ENCODE data around the gene ERN1.

The ERN1 gene

DNA sequence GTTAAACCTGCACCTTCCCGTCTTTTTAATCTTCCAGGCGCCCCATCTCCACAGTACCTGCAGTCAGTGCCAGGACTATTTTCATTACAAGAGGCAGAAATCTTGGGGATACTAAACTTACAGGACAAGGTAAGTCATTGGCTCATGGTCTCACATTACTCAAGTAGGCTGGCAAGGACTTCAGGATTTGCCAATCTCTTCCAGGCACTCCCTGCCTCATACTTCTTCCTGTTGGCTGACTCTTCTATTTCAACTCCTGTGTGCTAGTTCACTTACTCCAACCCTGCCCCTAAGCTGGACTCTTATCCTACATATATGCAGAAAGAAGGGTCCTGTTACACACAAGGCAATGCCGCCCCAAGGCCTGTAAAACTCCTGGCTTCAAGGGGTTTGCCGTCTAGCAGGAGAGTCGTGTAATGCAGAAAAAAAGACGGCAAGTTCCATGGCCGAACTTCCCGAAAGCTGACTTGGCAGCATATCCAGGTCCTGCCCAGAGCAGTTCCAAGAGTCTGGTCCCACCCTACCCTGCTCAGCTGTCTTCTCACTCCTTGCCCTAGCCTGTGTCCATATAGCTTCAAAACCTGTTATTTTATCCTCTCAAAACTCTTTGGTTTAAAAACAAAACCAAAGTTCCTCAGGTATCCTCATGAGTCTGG, 14.8 kb downstream of the ERN1 start:
- H2AK5ac ChIP-seq (ENCODE audit: low read depth, low read length) = no peak overlapping the region
- H3K23ac ChIP-seq (ENCODE audit: low read depth, low read length, poor library complexity) = no peak overlapping the region
- H2BK120ac ChIP-seq (ENCODE audit: low read depth, low read length) = no peak overlapping the region
- no peak overlapping the region for H2BK15ac ChIP-seq (ENCODE audit: low read length)
- no CpG with 5 or more reads among the region's 8 CpGs for WGBS, 2 donors (ENCODE audit: extremely low coverage in 2 of 2, insufficient read length in 2 of 2, insufficient replicate concordance in 1 of 2)
- no peak overlapping the region for H2AFZ ChIP-seq (ENCODE audit: low read length)
- H3K9ac ChIP-seq (ENCODE audit: low read depth, low read length, poor library complexity) = no peak overlapping the region
- no peaks in the 10 kb centered on the region for H3K9me3 ChIP-seq (replicated peaks in 1 of 2; ENCODE audit: control insufficient read depth in 2 of 2, insufficient read depth in 1 of 2, low read depth in 1 of 2, low read length in 2 of 2)
- H3K4ac ChIP-seq (ENCODE audit: low read length) = no peak overlapping the region
- no peak overlapping the region for H2BK12ac ChIP-seq (ENCODE audit: low read length)
- no peak overlapping the region for H3K4me3 ChIP-seq (ENCODE audit: low read length in 2 of 2)
- H2BK5ac ChIP-seq (ENCODE audit: low read length) = no peak overlapping the region
- H3K14ac ChIP-seq (ENCODE audit: low read length) = no peak overlapping the region
- H3K18ac ChIP-seq (ENCODE audit: low read length) = no peak overlapping the region
- H3K4me2 ChIP-seq (ENCODE audit: insufficient read depth, low read length, poor library complexity, severe bottlenecking) = no peak overlapping the region
- H3K36me3 ChIP-seq (replicated peaks in 1 of 2; ENCODE audit: control insufficient read depth in 2 of 2, insufficient read depth in 2 of 2, low read length in 2 of 2) = no peaks in the 10 kb centered on the region
- H4K91ac ChIP-seq (ENCODE audit: low read depth, low read length, poor library complexity) = no peak overlapping the region
- no peaks in the 10 kb centered on the region for H3K27me3 ChIP-seq (ENCODE audit: control insufficient read depth in 3 of 3, insufficient read depth in 3 of 3, low read depth in 1 of 3, low read length in 3 of 3)
- no peaks in the 10 kb centered on the region for H3K79me1 ChIP-seq (ENCODE audit: low read depth, low read length)
- no peak for DNase-seq (ENCODE audit: low spot score)
- H3K27ac ChIP-seq (replicated peaks; ENCODE audit: low read length) = no peak overlapping the region
- H3K4me1 ChIP-seq (ENCODE audit: control insufficient read depth in 2 of 2, insufficient read depth in 1 of 2, low read depth in 1 of 2, low read length in 2 of 2) = peaks cover 0 to 7% of the 10 kb centered on the region in 2 donors
- no peak overlapping the region for H4K8ac ChIP-seq (ENCODE audit: low read depth, low read length)

DNA sequence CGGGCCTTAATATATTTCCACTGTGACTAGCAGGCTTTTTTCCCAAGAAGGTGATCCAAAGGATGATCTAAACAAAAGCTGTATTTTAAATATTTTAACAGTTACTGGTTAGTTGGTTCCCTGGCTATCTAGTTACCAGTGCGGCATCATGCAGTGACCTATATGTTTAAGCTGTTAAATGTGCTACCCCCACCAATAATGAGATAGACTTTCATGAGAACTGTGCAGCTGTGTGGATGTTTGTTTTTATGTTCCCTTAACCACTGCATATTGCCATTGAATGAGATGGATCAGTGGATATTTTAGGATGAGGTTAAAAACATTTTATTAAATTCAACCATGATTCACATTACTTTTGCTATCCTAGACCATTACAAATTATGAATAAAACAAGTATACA, 16.9 kb downstream of the ERN1 start:
- no peak overlapping the region for H3K4me3 ChIP-seq (ENCODE audit: low read length in 2 of 2)

DNA sequence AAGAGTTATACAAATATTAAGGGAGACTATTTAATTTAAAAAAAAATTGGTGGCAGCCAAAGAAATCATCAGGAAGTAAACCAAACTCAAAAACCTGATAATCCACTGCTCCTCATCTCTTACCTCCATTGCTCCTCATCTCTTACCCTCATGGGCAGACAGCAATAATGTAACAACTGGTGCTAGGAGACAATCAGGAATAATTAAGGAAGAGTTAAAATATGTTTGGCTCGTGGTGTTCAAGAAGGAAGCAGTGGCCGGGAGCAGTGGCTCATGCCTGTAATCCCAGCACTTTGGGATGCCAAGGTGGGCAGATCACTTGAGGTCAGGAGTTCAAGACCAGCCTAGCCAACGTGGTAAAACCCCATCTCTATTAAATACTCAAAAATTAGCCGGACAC, 18.1 kb downstream of the ERN1 start:
- Histone ChIP-seq H3K14ac (ENCODE audit: low read length) (no peak overlapping the region), H3K4ac (ENCODE audit: low read length) (no peak overlapping the region), H3K79me1 (ENCODE audit: low read depth, low read length) (no peaks in the 10 kb centered on the region), H3K9me3 (replicated peaks in 1 of 2; ENCODE audit: control insufficient read depth in 2 of 2, insufficient read depth in 1 of 2, low read depth in 1 of 2, low read length in 2 of 2) (no peaks in the 10 kb centered on the region), H3K18ac (ENCODE audit: low read length) (no peak overlapping the region), H3K27me3 (ENCODE audit: control insufficient read depth in 3 of 3, insufficient read depth in 3 of 3, low read depth in 1 of 3, low read length in 3 of 3) (no peaks in the 10 kb centered on the region), H3K4me3 (ENCODE audit: low read length in 2 of 2) (no peak overlapping the region), H2BK120ac (ENCODE audit: low read depth, low read length) (no peak overlapping the region), H3K4me2 (ENCODE audit: insufficient read depth, low read length, poor library complexity, severe bottlenecking) (no peak overlapping the region), H2BK5ac (ENCODE audit: low read length) (no peak overlapping the region), H3K4me1 (ENCODE audit: control insufficient read depth in 2 of 2, insufficient read depth in 1 of 2, low read depth in 1 of 2, low read length in 2 of 2) (peaks cover 4 to 6% of the 10 kb centered on the region in 2 donors), H2AK5ac (ENCODE audit: low read depth, low read length) (no peak overlapping the region), H4K8ac (ENCODE audit: low read depth, low read length) (no peak overlapping the region), H3K36me3 (replicated peaks in 1 of 2; ENCODE audit: control insufficient read depth in 2 of 2, insufficient read depth in 2 of 2, low read length in 2 of 2) (no peaks in the 10 kb centered on the region), H3K27ac (replicated peaks; ENCODE audit: low read length) (no peak overlapping the region), H4K91ac (ENCODE audit: low read depth, low read length, poor library complexity) (no peak overlapping the region), H2AFZ (ENCODE audit: low read length) (no peak overlapping the region), H3K23ac (ENCODE audit: low read depth, low read length, poor library complexity) (no peak overlapping the region), H2BK15ac (ENCODE audit: low read length) (no peak overlapping the region), H3K9ac (ENCODE audit: low read depth, low read length, poor library complexity) (no peak overlapping the region), H2BK12ac (ENCODE audit: low read length) (no peak overlapping the region)
- no peak for DNase-seq (ENCODE audit: low spot score)
- WGBS, 2 donors (ENCODE audit: extremely low coverage in 2 of 2, insufficient read length in 2 of 2, insufficient replicate concordance in 1 of 2) = no CpG with 5 or more reads among the region's 4 CpGs

More for the DNA sequence above, 16.9 kb downstream of the ERN1 start:
- Histone ChIP-seq H3K14ac (ENCODE audit: low read length) (no peak overlapping the region), H3K9me3 (replicated peaks in 1 of 2; ENCODE audit: control insufficient read depth in 2 of 2, insufficient read depth in 1 of 2, low read depth in 1 of 2, low read length in 2 of 2) (no peaks in the 10 kb centered on the region), H2BK120ac (ENCODE audit: low read depth, low read length) (no peak overlapping the region), H3K36me3 (replicated peaks in 1 of 2; ENCODE audit: control insufficient read depth in 2 of 2, insufficient read depth in 2 of 2, low read length in 2 of 2) (no peaks in the 10 kb centered on the region), H3K4me1 (ENCODE audit: control insufficient read depth in 2 of 2, insufficient read depth in 1 of 2, low read depth in 1 of 2, low read length in 2 of 2) (peaks cover 4 to 6% of the 10 kb centered on the region in 2 donors), H3K79me1 (ENCODE audit: low read depth, low read length) (no peaks in the 10 kb centered on the region), H2BK12ac (ENCODE audit: low read length) (no peak overlapping the region), H4K8ac (ENCODE audit: low read depth, low read length) (no peak overlapping the region), H4K91ac (ENCODE audit: low read depth, low read length, poor library complexity) (no peak overlapping the region), H2AFZ (ENCODE audit: low read length) (no peak overlapping the region), H3K9ac (ENCODE audit: low read depth, low read length, poor library complexity) (no peak overlapping the region), H3K18ac (ENCODE audit: low read length) (no peak overlapping the region), H3K27me3 (ENCODE audit: control insufficient read depth in 3 of 3, insufficient read depth in 3 of 3, low read depth in 1 of 3, low read length in 3 of 3) (no peaks in the 10 kb centered on the region), H3K27ac (replicated peaks; ENCODE audit: low read length) (no peak overlapping the region), H2AK5ac (ENCODE audit: low read depth, low read length) (no peak overlapping the region), H3K4me2 (ENCODE audit: insufficient read depth, low read length, poor library complexity, severe bottlenecking) (no peak overlapping the region), H3K4ac (ENCODE audit: low read length) (no peak overlapping the region), H3K23ac (ENCODE audit: low read depth, low read length, poor library complexity) (no peak overlapping the region), H2BK15ac (ENCODE audit: low read length) (no peak overlapping the region), H2BK5ac (ENCODE audit: low read length) (no peak overlapping the region)
- DNase-seq (ENCODE audit: low spot score) = no peak
- WGBS, 2 donors (ENCODE audit: extremely low coverage in 2 of 2, insufficient read length in 2 of 2, insufficient replicate concordance in 1 of 2) = no CpG with 5 or more reads among the region's 2 CpGs

DNA sequence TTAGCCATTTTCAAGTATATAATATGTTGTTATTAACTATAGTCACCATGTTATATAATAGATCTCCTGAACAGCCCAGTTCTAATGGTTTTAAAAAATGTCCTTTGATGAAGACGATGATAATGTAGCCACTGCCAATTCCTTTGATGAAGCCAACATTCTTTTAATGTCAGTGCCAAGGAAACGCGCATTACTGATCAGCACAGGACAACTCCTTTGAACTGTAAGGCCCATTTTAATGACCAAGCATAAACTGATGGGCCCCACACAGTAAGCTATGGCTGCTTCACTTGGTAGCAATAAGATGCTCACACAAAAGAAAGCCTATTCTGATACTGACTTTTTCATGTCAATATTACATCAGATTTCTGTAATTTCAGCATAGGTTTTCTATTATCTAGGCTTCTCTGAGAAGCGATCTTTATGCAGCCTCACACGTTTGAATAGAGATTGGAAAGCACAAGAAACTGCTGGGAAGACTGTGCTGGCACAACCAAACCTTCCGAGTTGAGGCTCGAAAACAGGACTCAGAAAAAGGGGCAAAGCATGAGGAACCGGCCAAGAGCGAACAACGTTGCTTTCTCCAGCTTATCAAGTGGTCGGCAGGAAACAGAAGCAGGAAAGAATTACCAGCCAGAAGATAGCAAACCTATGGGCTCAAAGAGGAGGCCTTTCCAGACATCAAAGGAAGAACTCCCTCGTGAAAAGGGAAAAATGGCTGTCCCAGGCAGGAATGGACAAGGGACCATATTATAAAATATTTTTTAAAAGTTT, 19.4 kb downstream of the ERN1 start:
- Histone ChIP-seq H3K14ac (ENCODE audit: low read length) (no peak overlapping the region), H2BK12ac (ENCODE audit: low read length) (no peak overlapping the region), H3K27me3 (ENCODE audit: control insufficient read depth in 3 of 3, insufficient read depth in 3 of 3, low read depth in 1 of 3, low read length in 3 of 3) (no peaks in the 10 kb centered on the region), H3K4me2 (ENCODE audit: insufficient read depth, low read length, poor library complexity, severe bottlenecking) (no peak overlapping the region), H2BK120ac (ENCODE audit: low read depth, low read length) (no peak overlapping the region), H3K4me3 (ENCODE audit: low read length in 2 of 2) (no peak overlapping the region), H4K8ac (ENCODE audit: low read depth, low read length) (no peak overlapping the region), H3K23ac (ENCODE audit: low read depth, low read length, poor library complexity) (no peak overlapping the region), H4K91ac (ENCODE audit: low read depth, low read length, poor library complexity) (no peak overlapping the region), H2AK5ac (ENCODE audit: low read depth, low read length) (no peak overlapping the region), H2BK5ac (ENCODE audit: low read length) (no peak overlapping the region), H2AFZ (ENCODE audit: low read length) (no peak overlapping the region), H3K9ac (ENCODE audit: low read depth, low read length, poor library complexity) (no peak overlapping the region), H3K4me1 (ENCODE audit: control insufficient read depth in 2 of 2, insufficient read depth in 1 of 2, low read depth in 1 of 2, low read length in 2 of 2) (peaks cover 4 to 6% of the 10 kb centered on the region in 2 donors), H3K27ac (replicated peaks; ENCODE audit: low read length) (no peak overlapping the region), H3K79me1 (ENCODE audit: low read depth, low read length) (no peaks in the 10 kb centered on the region), H3K36me3 (replicated peaks in 1 of 2; ENCODE audit: control insufficient read depth in 2 of 2, insufficient read depth in 2 of 2, low read length in 2 of 2) (no peaks in the 10 kb centered on the region), H3K4ac (ENCODE audit: low read length) (no peak overlapping the region), H3K9me3 (replicated peaks in 1 of 2; ENCODE audit: control insufficient read depth in 2 of 2, insufficient read depth in 1 of 2, low read depth in 1 of 2, low read length in 2 of 2) (no peaks in the 10 kb centered on the region), H2BK15ac (ENCODE audit: low read length) (no peak overlapping the region), H3K18ac (ENCODE audit: low read length) (no peak overlapping the region)
- WGBS, 2 donors (ENCODE audit: extremely low coverage in 2 of 2, insufficient read length in 2 of 2, insufficient replicate concordance in 1 of 2) = no CpG with 5 or more reads among the region's 12 CpGs
- DNase-seq (ENCODE audit: low spot score) = no peak
